Adrenal gland (tissue), 19 donors: ENCODE results near the gene OR2T33. TPM values are rescaled to one million over a fixed set of nuclear protein-coding genes. Genes with fewer than 3 reads are reported as not detected.
"Not testable (repeated sequence)": the region's sequence is repeated elsewhere in the genome, so short reads cannot be mapped to it uniquely, and the experiment has no call there.

Source experiments
- DNase-seq, 7 donors: peaks; one replicate each; pipeline ENCODE4 v3.0.0-alpha.2; 2019 to 2020
- H3K27ac ChIP-seq, 5 donors: fragments of 200-600 bp; sonication (generic) in 4 of 5; 1 replicate in 3 of 5; 2 replicates in 2 of 5; pipeline versions ENCODE4 v1.5.1 to v1.8.0; 2016 to 2020; ENCODE audit warnings: mild to moderate bottlenecking in 1 of 5
- H3K27me3 ChIP-seq: fragments of 200-600 bp; 2 replicates; pipeline ENCODE4 v1.8.0; 2021
- H3K36me3 ChIP-seq, 2 donors: fragments of 200-600 bp; replicated peaks in 1 of 2; 1 replicate in 1 of 2; 2 replicates in 1 of 2; pipeline versions ENCODE4 v1.5.1 to v1.8.0; 2018 to 2022
- H3K4me1 ChIP-seq, 2 donors: fragments of 200-600 bp; replicated peaks in 1 of 2; 1 replicate in 1 of 2; 2 replicates in 1 of 2; pipeline versions ENCODE4 v1.5.1 to v1.8.0; 2018 to 2021
- H3K4me3 ChIP-seq, 4 donors: fragments of 200-600 bp; sonication (generic) in 3 of 4; one replicate each; pipeline ENCODE4 v1.5.1; 2016 to 2018
- H3K9me3 ChIP-seq, 3 donors: fragments of 200-600 bp; sonication (generic) in 1 of 3; replicated peaks in 1 of 3; 1 replicate in 2 of 3; 2 replicates in 1 of 3; pipeline versions ENCODE4 v1.5.1 to v1.8.0; 2016 to 2021
- POLR2A ChIP-seq, 2 donors: fragments of 450-650 bp; IDR thresholded peaks; one replicate each; pipeline ENCODE4 v1.6.1; 2017; ENCODE audit warnings: antibody characterized with exemption in 2 of 2, mild to moderate bottlenecking in 2 of 2, moderate library complexity in 1 of 2
- WGBS, 4 donors: extraction: QIAGEN DNeasy Blood & Tissue Kit in 2 of 4; methylation state at CpG; one replicate each; pipeline versions ENCODE4 v1.1.5 to v1.1.7; 2013 to 2017; 5-methylcytosine and 5-hydroxymethylcytosine counted together
- intact Hi-C, 2 donors: fragments of 100-400 bp; cut with DNase I; formaldehyde crosslinking; loops; one replicate each; pipeline versions ENCODE4 v1.14.1 to v1.15.0; 2022 to 2023
- long read RNA-seq, 10 donors: library from polyadenylated mRNA in 3 of 10; unstranded in 2 of 10; stranded (forward) in 1 of 10; transcript quantifications; one replicate each; pipeline ENCODE4 v2.0.0 and lab custom pipeline, GENCODE V29; 2021 to 2026
- polyA plus RNA-seq, 3 donors: library from polyadenylated mRNA; stranded (reverse); fragments of 200-250 nt in 2 of 3; fragments of 350-450 nt in 1 of 3; fragmentation: Illumina TruSeq in 1 of 3; extraction: RNeasy Lipid Tissue Mini Kit (QIAGEN cat#74804) in 1 of 3; gene quantifications; one replicate each; pipeline ENCODE4 v1.2.3, GENCODE V29; 2013 to 2014
- total RNA-seq, 9 donors: library from RNA; depleted of rRNA in 4 of 9; stranded (reverse); fragments of >200 nt in 4 of 9; fragments of 120-200 nt in 1 of 9; fragmentation: NEBNext Ultra II Directional in 1 of 9; extraction: Animal tissue kit (Norgen Biotek cat#: 25700) in 1 of 9; gene quantifications; one replicate each; pipeline versions ENCODE4 v1.1.0 to v1.2.4, GENCODE V29; 2013 to 2023
- TF ChIP-seq, protein P1 (sequence below), 6 experiments: fragments of 450-650 bp in 4 of 6; fragments of 200-600 bp in 2 of 6; sonication (generic) in 1 of 6; IDR thresholded peaks; 1 replicate in 5 of 6; 2 replicates in 1 of 6; pipeline versions ENCODE4 v1.5.1 to v1.8.0; 2016 to 2021; ENCODE audit warnings: antibody characterized with exemption in 6 of 6, mild to moderate bottlenecking in 2 of 6, moderate library complexity in 1 of 6
- donor health status: healthy with polysubstance abuse.
- donor health status: Bipolar disorder and iron deficiency.
- donor health status: DM: yes; HTN: yes; CAD: no.
- donor health status: DM: no; HTN: no; CAD: no.
- donor health status: DM: no; HTN: no; CAD: no.
- donor health status: DM: yes; HTN: yes; CAD: no.

Gene OR2T33
- total RNA-seq (not detected), polyA plus RNA-seq (not detected)
- long read RNA-seq, donor 1, result 0 reads
- long read RNA-seq, donor 2, result 0 reads
- long read RNA-seq, donor 3, result 0 reads
- long read RNA-seq, donor 4, result 0 reads
- long read RNA-seq, donor 5, result 0 reads
- long read RNA-seq, donor 6, result 0 reads
- long read RNA-seq, donor 7, result 0 reads
- long read RNA-seq, donor 8, result 0 reads
- long read RNA-seq, donor 9, result 0 reads
- long read RNA-seq, donor 10, result 0 reads

DNA sequence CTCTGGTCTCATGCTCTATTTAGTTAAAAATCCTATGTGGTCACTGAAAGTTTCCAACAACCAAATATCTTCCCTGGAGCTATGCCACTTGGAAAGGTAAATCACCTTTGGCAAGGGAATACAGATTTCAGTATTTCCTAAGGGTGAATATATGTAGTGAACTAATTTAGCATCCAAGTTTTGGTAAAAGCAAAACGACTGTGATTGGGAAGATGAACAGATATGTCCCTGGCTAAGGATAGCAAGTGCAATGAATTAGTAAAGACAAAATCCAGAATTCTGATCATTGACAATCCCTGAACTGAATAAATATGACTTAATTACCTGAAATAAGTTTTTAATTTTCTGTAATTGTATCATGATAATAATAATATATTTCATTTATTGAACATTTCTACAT lies at the start of gene OR2T33:
Gene OR2T33 (minus strand): TSS at position 101 of the 400 bp plus-strand sequence. CDS start 4,162 bp downstream, outside the sequence.
- Histone ChIP-seq H3K27me3 (no peaks in the 10 kb centered on the region), H3K4me1 (no peaks in the 10 kb centered on the region), H3K9me3 (no peaks in the 10 kb centered on the region), H3K27ac (no peak within 1 kb of the TSS), H3K36me3 (no peaks in the 10 kb centered on the region), H3K4me3 (no peak within 1 kb of the TSS)
- intact Hi-C loops, result no loop called here
- DNase-seq, result no peak
- WGBS, 4 donors, result 24 to 48% (median 36%) methylated on average over 1 of the region's 1 CpG
- no peak for TF ChIP-seq POLR2A (IDR thresholded peaks at IDR 0.05)
- TF ChIP-seq, protein P1, sequence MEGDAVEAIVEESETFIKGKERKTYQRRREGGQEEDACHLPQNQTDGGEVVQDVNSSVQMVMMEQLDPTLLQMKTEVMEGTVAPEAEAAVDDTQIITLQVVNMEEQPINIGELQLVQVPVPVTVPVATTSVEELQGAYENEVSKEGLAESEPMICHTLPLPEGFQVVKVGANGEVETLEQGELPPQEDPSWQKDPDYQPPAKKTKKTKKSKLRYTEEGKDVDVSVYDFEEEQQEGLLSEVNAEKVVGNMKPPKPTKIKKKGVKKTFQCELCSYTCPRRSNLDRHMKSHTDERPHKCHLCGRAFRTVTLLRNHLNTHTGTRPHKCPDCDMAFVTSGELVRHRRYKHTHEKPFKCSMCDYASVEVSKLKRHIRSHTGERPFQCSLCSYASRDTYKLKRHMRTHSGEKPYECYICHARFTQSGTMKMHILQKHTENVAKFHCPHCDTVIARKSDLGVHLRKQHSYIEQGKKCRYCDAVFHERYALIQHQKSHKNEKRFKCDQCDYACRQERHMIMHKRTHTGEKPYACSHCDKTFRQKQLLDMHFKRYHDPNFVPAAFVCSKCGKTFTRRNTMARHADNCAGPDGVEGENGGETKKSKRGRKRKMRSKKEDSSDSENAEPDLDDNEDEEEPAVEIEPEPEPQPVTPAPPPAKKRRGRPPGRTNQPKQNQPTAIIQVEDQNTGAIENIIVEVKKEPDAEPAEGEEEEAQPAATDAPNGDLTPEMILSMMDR (IDR thresholded peaks at IDR 0.05), result no peak

- TF ChIP-seq, protein P1 (IDR thresholded peaks at IDR 0.05), result no peak
- no peak for TF ChIP-seq POLR2A (IDR thresholded peaks at IDR 0.05)
- intact Hi-C loops, result no loop called here
- no peak for DNase-seq
- Histone ChIP-seq H3K27ac (no peak within 1 kb of the TSS), H3K36me3 (no peaks in the 10 kb centered on the region), H3K27me3 (no peaks in the 10 kb centered on the region), H3K4me3 (no peak within 1 kb of the TSS), H3K4me1 (no peaks in the 10 kb centered on the region), H3K9me3 (no peaks in the 10 kb centered on the region)
- 81 to 87% (median 82%) methylated on average over 1 of the region's 1 CpG for WGBS, 4 donors
Measured at GRCh38 chr1:248324468-248324867, 46.7 kb upstream of the OR2T33 start, which contains the start of gene OR2M7. Gene OR2M7 (minus strand): TSS chr1:248324568. CDS start chr1:248324568, 0 bp downstream.

- H3K27me3 ChIP-seq, result no peaks in the 10 kb centered on the region
- no peaks in the 10 kb centered on the region for H3K4me1 ChIP-seq
- TF ChIP-seq, protein P1 (IDR thresholded peaks at IDR 0.05), result no peak
- TF ChIP-seq POLR2A (IDR thresholded peaks at IDR 0.05), result no peak
- no peak overlapping the region for H3K4me3 ChIP-seq
- H3K27ac ChIP-seq, result no peak overlapping the region
- no peaks in the 10 kb centered on the region for H3K36me3 ChIP-seq
- no peak for DNase-seq
- 79 to 92% (median 85%) methylated on average over 7 to 11 of the region's 11 CpGs for WGBS, 4 donors
- intact Hi-C loops, result no loop called here
- no peaks in the 10 kb centered on the region for H3K9me3 ChIP-seq
Measured at GRCh38 chr1:248316796-248317195, 39.0 kb upstream of the OR2T33 start.

GRCh38 chr1:248306740-248307139 lies 29.0 kb upstream of the OR2T33 start:
- H3K27me3 ChIP-seq, H3K36me3 ChIP-seq, H3K4me3 ChIP-seq, intact Hi-C loops, DNase-seq, H3K4me1 ChIP-seq, H3K27ac ChIP-seq, H3K9me3 ChIP-seq: not testable (repeated sequence)
- 68 to 86% (median 81%) methylated on average over 10 to 15 of the region's 15 CpGs for WGBS, 4 donors

DNA sequence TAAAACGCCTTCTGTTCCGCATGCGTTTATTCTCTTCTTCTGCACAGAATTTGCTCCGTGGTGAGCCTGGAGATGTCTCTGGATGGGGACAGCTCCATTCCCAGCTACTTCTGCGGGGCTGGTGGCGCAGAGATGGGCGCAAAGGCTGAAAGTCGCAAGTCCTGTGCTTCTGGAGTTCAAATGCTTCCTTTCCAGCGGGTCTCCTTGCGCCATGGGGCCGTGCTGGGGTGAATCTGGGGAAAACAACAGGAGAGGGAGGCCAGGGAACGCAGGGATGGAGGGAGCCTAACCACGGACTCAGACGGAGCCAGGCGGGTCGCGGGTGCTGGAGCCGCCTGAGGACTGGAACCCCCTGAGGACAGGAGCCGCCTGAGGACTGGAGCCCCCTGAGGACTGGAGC lies 28.3 kb upstream of the OR2T33 start:
- no peak for DNase-seq
- intact Hi-C loops, result no loop called here
- 79 to 86% (median 83%) methylated on average over 19 of the region's 19 CpGs for WGBS, 4 donors

DNA sequence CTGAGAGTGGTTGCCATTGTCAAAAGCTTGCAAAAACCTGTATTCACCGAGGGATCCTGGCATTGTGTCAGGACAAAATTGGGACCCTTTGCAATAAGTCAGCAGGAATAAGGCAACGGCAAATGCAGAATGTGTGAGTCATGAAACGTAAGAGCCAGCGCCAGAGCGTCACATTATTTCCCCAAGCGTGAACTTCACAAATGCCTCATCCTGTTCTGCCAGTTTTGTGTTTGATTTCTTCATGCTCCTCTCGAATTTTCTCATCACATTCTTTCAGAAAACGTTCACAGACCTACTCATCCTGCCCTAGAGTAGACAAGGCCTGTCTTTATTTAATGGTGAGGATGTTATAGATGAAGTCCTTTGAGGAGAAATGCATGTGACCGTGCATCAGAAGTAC lies 27.9 kb upstream of the OR2T33 start:
- H3K27ac ChIP-seq, H3K36me3 ChIP-seq, H3K9me3 ChIP-seq, H3K4me3 ChIP-seq, intact Hi-C loops, H3K27me3 ChIP-seq, H3K4me1 ChIP-seq, DNase-seq: not testable (repeated sequence)
- 68 to 72% (median 70%) methylated on average over 7 to 9 of the region's 9 CpGs for WGBS, 4 donors

More for the DNA sequence above, 28.3 kb upstream of the OR2T33 start:
- Histone ChIP-seq H3K27ac (no peak overlapping the region), H3K36me3 (no peaks in the 10 kb centered on the region), H3K4me1 (no peaks in the 10 kb centered on the region), H3K4me3 (no peak overlapping the region), H3K9me3 (no peaks in the 10 kb centered on the region), H3K27me3 (no peaks in the 10 kb centered on the region)
- TF ChIP-seq, protein P1 (IDR thresholded peaks at IDR 0.05), result no peak
- TF ChIP-seq POLR2A (IDR thresholded peaks at IDR 0.05), result no peak
